ENCODE data around the gene EEF1AKMT3.

Gene EEF1AKMT3

DNA sequence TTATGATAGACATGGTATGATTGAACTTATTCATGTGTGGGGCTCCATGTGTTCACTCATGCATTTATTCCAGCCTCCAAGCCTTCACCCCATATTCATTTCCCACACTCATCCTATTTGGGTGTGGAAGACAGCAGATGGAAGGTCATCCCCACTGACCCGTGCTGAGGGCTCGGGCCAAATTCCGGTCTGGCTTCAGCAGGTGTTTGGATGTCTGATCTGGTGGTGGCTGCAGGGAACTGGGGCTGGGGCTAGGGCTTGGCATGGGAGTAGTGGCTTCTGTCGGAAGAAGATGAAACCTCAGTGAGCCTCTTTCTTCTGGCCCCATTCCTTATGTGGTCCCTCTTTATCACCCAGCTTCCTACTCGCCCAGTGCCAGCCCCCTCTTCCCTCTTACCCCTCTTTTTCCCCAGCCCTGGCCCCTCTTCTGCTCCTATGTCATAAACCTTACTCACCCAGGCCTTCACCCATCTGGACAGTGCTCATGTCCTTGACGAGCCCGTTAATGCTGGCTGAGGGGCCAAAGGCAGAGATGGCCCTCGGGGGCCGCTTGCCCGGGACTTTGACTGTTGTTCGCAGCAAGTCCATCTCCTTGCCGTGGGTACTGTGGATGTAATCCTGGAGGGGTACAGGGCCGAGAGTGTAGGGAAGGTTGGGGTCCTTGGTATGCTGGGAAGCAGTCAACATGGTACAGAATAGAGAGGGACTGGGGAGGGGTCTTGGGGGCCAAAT, 41.9 kb upstream of the EEF1AKMT3 start:
- Mint-ChIP-seq H3K4me1 (peaks cover 2 to 8% of the 10 kb centered on the region in 2 donors), H3K9me3 (peaks cover 0 to 3% of the 10 kb centered on the region in 2 donors), H3K27ac (no peak overlapping the region), H3K27me3 (no peaks in the 10 kb centered on the region), H3K36me3 (peaks cover 52 to 80% of the 10 kb centered on the region in 2 donors), H3K4me3 (no peak overlapping the region)
- no peak for ATAC-seq (replicated peaks)
- no peak for DNase-seq

GRCh38 chr12:57731411-57732080, 40.9 kb upstream of the EEF1AKMT3 start:
- DNase-seq: no peak
- ATAC-seq (replicated peaks): no peak
- Mint-ChIP-seq H3K4me3 (no peak overlapping the region), H3K36me3 (peaks cover 49 to 77% of the 10 kb centered on the region in 2 donors), H3K9me3 (no peaks in the 10 kb centered on the region), H3K4me1 (peaks cover 0 to 5% of the 10 kb centered on the region in 2 donors), H3K27me3 (no peaks in the 10 kb centered on the region), H3K27ac (no peak overlapping the region)

DNA sequence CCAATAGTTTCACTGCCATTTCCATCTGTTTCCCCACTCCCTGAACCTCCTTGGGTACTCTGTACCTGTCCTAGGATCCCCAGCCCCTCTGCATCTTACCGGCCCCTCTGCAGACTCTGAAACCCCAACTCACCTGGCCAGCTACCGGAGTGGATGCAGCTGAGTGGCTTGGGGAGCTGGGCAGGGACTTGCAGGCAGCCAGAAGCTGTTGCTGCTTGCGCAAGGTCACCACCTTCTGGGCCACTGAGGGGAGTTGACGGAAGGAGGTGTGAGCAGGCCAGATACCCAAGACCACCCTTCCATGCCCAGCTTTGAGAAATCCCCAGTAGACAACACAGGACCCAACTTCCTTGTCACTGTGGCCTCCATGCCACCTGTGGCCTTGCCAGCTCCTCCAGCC, 40.1 kb upstream of the EEF1AKMT3 start:
- H3K4me1 Mint-ChIP-seq: peaks cover 0 to 5% of the 10 kb centered on the region in 2 donors
- ATAC-seq (replicated peaks) (no peak), DNase-seq (no peak)
- no peak overlapping the region for H3K4me3 Mint-ChIP-seq
- H3K9me3 Mint-ChIP-seq: no peaks in the 10 kb centered on the region
- peaks cover 44 to 78% of the 10 kb centered on the region in 2 donors for H3K36me3 Mint-ChIP-seq
- H3K27me3 Mint-ChIP-seq: no peaks in the 10 kb centered on the region
- no peak overlapping the region for H3K27ac Mint-ChIP-seq

DNA sequence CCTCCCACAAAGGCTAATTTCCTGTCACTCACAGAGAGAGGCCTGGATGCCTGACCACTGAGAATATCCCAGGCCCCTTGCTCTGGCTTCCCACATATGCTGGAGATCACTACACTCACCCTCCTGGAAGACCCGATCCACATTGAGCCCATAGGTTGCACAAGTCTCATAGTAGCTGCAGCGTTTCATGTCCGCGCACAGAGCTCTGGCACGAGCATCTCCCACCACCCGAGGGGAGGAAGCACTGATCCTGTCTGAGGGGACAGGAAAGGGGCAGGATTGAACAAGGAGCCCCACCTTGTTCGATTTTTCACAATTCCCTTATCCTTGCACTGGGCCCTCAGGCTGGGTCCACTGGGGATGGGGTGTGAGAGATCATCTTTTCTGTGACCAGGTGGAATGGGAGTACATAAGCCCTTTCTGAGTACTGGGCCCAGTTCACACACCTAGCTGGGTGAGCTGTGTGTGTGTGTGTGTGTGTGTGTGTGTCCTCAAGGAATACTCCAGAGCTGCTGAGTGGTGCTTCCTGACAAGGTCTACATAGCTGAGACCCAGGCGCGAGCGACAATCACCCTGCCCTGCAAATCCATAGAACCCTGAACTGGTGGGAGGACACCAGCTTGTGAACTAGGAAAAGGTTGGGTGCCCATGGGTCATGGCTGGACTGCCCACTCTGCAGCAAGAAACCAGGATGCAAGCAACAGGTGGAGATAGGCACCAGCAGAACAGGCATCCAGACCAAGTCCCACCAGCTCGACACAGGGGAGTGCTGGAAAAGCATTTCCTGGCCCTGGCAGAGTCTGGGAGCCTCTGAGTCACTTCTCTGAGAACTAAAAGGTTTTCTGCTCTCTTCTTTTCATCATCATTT, 39.5 kb upstream of the EEF1AKMT3 start:
- DNase-seq: no peak
- Mint-ChIP-seq H3K4me3 (no peak overlapping the region), H3K27ac (no peak overlapping the region), H3K4me1 (peaks cover 0 to 5% of the 10 kb centered on the region in 2 donors), H3K27me3 (no peaks in the 10 kb centered on the region), H3K36me3 (peaks cover 40 to 72% of the 10 kb centered on the region in 2 donors), H3K9me3 (no peaks in the 10 kb centered on the region)
- no peak for ATAC-seq (replicated peaks)

DNA sequence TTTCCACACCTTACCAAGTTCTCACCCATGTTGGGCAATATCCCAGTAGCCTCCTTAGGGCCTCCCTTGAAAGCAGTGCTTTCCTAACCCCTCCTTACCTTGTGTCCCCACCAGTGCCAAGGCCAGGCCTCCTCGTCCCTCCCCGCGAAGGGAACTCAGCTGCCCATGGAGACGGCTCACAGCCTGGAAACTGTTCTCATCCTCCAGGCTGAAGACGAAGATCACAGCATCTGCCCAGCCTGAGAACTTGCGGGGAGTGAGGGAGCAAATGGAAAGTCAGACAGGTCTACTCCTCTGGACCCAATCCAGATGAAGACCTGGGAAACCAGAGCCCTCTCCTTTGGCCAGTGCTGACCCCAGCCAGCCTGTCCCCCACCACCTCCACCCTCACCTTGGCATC, 38.5 kb upstream of the EEF1AKMT3 start:
- H3K27ac Mint-ChIP-seq: no peak overlapping the region
- H3K9me3 Mint-ChIP-seq: no peaks in the 10 kb centered on the region
- DNase-seq (no peak), ATAC-seq (replicated peaks) (no peak)
- no peaks in the 10 kb centered on the region for H3K27me3 Mint-ChIP-seq
- no peak overlapping the region for H3K4me3 Mint-ChIP-seq
- H3K36me3 Mint-ChIP-seq: peaks cover 37 to 66% of the 10 kb centered on the region in 2 donors
- H3K4me1 Mint-ChIP-seq: peaks cover 1 to 5% of the 10 kb centered on the region in 2 donors

DNA sequence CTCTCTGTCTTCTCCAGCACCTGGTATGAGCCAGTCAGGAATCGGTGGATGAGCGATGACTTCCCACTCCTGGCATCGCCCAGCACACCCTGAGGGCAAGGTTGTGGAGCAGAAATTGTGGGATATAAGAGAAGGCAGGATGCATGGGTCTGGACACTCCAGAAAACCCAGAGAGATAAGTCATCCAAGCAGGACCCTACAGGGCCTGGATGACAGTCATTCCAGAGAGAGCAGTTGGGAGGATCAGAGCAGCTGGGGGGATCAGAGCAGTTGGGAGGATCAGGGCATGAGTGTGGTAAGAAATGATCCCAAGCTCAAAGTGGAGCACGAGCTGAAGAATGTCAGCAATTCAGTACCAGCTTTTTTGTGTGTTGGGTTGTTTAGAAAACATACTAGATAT, 37.8 kb upstream of the EEF1AKMT3 start:
- Mint-ChIP-seq H3K36me3 (peaks cover 37 to 69% of the 10 kb centered on the region in 2 donors), H3K4me1 (peaks cover 8 to 10% of the 10 kb centered on the region in 2 donors), H3K4me3 (no peak overlapping the region), H3K9me3 (no peaks in the 10 kb centered on the region), H3K27ac (no peak overlapping the region), H3K27me3 (no peaks in the 10 kb centered on the region)
- DNase-seq (no peak), ATAC-seq (replicated peaks) (no peak)

DNA sequence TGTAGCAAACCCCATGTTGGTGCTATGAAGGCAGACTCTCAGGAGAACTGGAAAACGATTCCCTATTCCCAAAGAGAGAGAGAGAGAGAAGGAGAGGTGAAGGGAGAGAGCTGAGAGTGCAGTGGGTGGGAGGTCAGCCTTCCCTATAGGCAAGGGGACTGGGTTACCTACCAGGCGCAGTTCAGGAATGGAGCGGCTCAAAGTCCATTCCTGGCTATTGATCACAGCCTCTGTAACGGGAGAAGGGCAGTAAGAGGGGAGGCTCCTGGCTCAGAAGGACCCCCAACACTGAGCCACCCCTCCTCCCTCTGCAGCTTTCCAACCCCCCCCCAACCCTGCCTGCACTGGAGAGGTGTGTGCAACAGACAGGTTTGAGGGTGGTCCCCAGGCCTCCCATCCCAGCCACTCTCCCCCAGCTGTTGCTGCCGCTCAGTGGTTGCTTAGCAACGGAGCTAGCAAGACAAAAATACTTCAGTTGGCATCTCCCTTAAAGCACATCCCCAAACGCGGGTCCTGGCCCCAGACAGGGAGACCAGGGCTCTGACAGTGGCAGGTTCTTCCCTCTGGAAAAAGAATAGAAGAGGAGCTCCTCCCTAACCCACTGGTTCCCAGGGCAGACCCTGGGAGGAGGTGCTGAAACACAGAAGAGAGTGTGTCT, 37.1 kb upstream of the EEF1AKMT3 start:
- H3K4me3 Mint-ChIP-seq: no peak overlapping the region
- ATAC-seq (replicated peaks): no peak
- H3K27ac Mint-ChIP-seq: no peak overlapping the region
- peaks cover 35 to 67% of the 10 kb centered on the region in 2 donors for H3K36me3 Mint-ChIP-seq
- no peak for DNase-seq
- no peaks in the 10 kb centered on the region for H3K27me3 Mint-ChIP-seq
- no peaks in the 10 kb centered on the region for H3K9me3 Mint-ChIP-seq
- H3K4me1 Mint-ChIP-seq: peaks cover 10 to 11% of the 10 kb centered on the region in 2 donors

- Mint-ChIP-seq H3K27ac (peak overlapping the region; percentile 76), H3K27me3 (no peaks in the 10 kb centered on the region), H3K4me3 (no peak overlapping the region), H3K4me1 (peaks cover 17 to 20% of the 10 kb centered on the region in 2 donors), H3K36me3 (peaks cover 29 to 59% of the 10 kb centered on the region in 2 donors), H3K9me3 (no peaks in the 10 kb centered on the region)
- DNase-seq (no peak), ATAC-seq (replicated peaks) (no peak)
Observed at GRCh38 chr12:57735952-57736740, 36.3 kb upstream of the EEF1AKMT3 start.

GRCh38 chr12:57736741-57737466, 35.5 kb upstream of the EEF1AKMT3 start:
- Mint-ChIP-seq H3K36me3 (peaks cover 24 to 52% of the 10 kb centered on the region in 2 donors), H3K4me1 (peaks cover 22 to 27% of the 10 kb centered on the region in 2 donors), H3K27ac (no peak overlapping the region), H3K9me3 (no peaks in the 10 kb centered on the region), H3K27me3 (no peaks in the 10 kb centered on the region), H3K4me3 (no peak overlapping the region)
- ATAC-seq (replicated peaks) (no peak), DNase-seq (no peak)

DNA sequence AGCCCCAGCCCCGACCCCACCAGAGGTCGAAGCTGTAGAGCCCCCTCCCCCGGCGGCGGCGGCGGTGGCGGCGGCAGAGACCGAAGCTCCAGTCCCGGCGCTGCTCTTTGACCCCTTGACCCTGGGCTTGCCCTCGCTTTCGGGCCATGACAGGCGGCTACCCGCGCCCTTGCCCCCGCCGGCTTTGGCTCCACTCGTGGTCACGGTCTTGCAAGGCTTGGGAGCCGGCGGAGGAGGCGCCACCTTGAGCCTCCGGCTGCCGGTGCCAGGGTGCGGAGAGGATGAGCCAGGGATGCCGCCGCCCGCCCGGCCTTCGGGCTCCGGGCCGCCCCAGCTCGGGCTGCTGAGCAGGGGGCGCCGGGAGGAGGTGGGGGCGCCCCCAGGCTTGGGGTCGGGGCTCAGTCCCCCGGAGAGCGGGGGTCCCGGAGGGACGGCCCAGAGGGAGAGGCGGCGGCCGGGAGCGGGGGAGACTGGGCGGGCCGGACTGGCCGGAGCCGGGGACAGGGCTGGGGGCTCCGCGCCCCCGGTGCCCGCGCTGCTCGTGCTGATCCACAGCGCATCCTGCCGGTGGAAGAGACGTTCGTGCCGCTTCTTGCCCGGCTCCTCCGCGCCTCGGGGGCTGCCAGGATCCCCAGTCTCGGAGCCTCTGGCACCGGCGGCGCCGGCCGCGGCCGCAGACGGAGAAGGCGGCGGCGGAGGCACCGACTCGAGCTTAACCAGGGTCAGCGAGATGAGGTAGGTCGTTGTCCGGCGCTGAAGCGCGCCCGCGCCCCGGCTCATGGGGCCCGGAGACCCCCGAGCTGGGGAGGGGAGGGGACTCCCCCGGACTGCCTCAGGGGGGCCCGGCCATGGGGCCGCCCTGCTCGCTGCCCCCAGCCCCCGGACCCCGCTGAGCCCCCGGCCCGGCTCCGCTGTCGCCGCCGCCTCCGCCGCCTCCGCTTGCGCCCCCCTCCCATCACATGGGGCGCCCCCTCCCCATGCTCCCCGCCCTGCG, 34.6 kb upstream of the EEF1AKMT3 start:
- H3K4me3 Mint-ChIP-seq: no peak overlapping the region
- H3K27me3 Mint-ChIP-seq: no peaks in the 10 kb centered on the region
- peaks cover 18 to 44% of the 10 kb centered on the region in 2 donors for H3K36me3 Mint-ChIP-seq
- DNase-seq (no peak), ATAC-seq (replicated peaks) (no peak)
- peaks cover 26 to 35% of the 10 kb centered on the region in 2 donors for H3K4me1 Mint-ChIP-seq
- no peak overlapping the region for H3K27ac Mint-ChIP-seq
- no peaks in the 10 kb centered on the region for H3K9me3 Mint-ChIP-seq

DNA sequence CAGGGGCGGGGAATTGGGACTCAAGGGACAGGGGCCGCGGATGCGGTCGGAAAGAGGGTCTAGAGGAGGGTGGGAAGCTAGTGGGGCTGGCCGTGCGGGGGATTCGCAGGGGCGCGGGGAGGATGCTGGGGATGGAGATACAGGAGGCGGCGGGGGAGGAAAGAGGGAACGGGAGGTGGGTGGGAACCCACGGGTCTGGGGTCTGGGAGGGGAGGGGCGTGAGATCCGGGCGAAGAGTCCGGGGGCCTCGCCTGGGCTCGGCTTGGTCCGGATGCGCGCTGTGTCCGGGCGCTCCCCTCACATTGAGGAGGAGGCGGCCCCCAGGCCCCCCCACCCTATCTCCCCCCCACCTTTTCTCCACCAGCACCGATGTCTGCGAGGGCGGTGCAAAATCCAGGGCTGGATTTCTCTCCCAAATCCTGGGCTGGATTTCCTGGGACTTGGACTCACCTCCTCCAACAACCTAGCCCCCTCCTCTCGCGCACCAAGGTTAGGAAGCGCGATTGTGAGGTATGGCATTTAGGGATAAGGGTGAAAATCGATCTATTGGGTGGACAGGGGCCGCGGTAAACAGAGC, 33.7 kb upstream of the EEF1AKMT3 start, which contains the start of gene AGAP2:
Gene AGAP2, minus strand, starts transcription at position 82 of the 577 bp plus-strand sequence. CDS start 496 bp downstream, outside the sequence.
- Mint-ChIP-seq H3K36me3 (peaks cover 14 to 34% of the 10 kb centered on the region in 2 donors), H3K4me1 (peaks cover 26 to 35% of the 10 kb centered on the region in 2 donors), H3K9me3 (no peaks in the 10 kb centered on the region), H3K4me3 (peak within 1 kb of the TSS in 1 of 2 donors; percentile 45), H3K27ac (peak within 1 kb of the TSS; percentile 75), H3K27me3 (no peaks in the 10 kb centered on the region)
- ATAC-seq (replicated peaks) (no peak), DNase-seq (no peak)

Data from stimulated activated naive B cell treated with anti-CD40 and anti-IgM and Interleukin-4, amounts not matched to agents 10 μg/mL and 1 μg/mL and 100 μg/mL, for 72 hours (primary cell).